ENCODE data around the gene FXYD3.

The FXYD3 gene

DNA sequence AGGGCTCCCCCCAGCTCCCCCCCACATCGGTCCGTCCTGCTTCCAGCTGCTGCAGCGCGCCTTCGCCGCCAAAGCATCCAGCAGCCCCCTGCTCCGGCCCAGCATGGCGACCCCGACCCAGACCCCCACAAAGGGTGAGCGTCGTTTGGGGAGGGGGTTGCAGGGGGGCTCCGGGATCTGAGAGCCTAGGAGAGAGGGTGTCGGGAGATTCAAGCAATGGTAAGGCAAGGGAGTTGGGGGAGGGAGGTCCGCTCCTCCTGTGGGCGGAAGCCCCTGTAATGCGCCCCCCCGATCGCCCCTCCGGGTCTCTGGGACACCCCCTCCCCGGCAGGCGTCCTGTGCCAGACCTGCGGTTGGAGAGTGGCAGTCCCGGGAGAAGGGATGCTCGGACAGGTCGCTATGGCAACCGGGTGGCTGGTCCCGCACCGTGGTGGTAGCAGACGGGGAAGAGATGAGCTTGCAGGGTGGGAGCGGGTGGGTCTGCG lies 27.6 kb downstream of the FXYD3 start, which contains the start of gene FXYD7:
FXYD7 (plus strand) TSS at position 25 of the 485 bp plus-strand sequence; CDS start at position 104, 79 bp downstream.
- Histone ChIP-seq H3K4me1 (ENCODE audit: low read length) (peaks cover 15% of the 10 kb centered on the region), H3K4me3 (ENCODE audit: low read length) (peak within 1 kb of the TSS; percentile 79), H3K79me2 (ENCODE audit: low read length) (no peaks in the 10 kb centered on the region), H3K27me3 (ENCODE audit: low read depth, low read length) (peaks cover 21% of the 10 kb centered on the region), H3K27ac (ENCODE audit: low read length) (no peak within 1 kb of the TSS), H4K20me1 (ENCODE audit: insufficient read depth, low read length) (no peaks in the 10 kb centered on the region), H2AFZ (ENCODE audit: low read depth, low read length) (no peak within 1 kb of the TSS), H3K36me3 (replicated peaks; ENCODE audit: low read depth, low read length) (no peaks in the 10 kb centered on the region), H3K9ac (ENCODE audit: low read length) (peak within 1 kb of the TSS; percentile 58; the same call in 1 of the 2 replicates), H3K9me3 (ENCODE audit: insufficient read depth, low read length) (no peaks in the 10 kb centered on the region), H3K4me2 (ENCODE audit: low read length) (peak within 1 kb of the TSS; percentile 99)
- TF ChIP-seq, protein P1, sequence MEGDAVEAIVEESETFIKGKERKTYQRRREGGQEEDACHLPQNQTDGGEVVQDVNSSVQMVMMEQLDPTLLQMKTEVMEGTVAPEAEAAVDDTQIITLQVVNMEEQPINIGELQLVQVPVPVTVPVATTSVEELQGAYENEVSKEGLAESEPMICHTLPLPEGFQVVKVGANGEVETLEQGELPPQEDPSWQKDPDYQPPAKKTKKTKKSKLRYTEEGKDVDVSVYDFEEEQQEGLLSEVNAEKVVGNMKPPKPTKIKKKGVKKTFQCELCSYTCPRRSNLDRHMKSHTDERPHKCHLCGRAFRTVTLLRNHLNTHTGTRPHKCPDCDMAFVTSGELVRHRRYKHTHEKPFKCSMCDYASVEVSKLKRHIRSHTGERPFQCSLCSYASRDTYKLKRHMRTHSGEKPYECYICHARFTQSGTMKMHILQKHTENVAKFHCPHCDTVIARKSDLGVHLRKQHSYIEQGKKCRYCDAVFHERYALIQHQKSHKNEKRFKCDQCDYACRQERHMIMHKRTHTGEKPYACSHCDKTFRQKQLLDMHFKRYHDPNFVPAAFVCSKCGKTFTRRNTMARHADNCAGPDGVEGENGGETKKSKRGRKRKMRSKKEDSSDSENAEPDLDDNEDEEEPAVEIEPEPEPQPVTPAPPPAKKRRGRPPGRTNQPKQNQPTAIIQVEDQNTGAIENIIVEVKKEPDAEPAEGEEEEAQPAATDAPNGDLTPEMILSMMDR (IDR thresholded peaks at IDR 0.05; ENCODE audit: low read depth, low read length) = no peak
- TF ChIP-seq EZH2phosphoT487 (IDR thresholded peaks at IDR 0.05; ENCODE audit: low read depth) = no peak

DNA sequence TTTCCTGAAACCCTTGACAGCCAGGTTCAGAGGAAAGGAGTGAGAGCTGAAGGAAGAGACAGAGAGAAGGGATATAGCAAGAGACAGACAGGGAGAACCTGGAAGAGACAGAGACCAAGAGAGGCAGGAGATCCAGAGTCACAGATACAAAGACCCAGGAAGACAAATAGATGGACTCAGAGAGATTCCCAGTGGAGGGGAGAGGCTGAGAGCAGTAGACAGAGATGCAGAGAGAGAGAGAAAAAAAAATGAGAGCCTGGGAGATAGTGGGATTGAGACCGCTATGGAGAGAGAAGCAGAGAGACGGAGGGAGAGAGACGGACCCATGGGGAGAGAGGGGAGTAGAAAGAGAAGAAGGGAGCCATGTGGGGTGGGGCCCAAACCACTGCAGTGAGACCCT lies 28.2 kb downstream of the FXYD3 start:
- Histone ChIP-seq H3K9ac (ENCODE audit: low read length) (no peak overlapping the region), H3K79me2 (ENCODE audit: low read length) (no peaks in the 10 kb centered on the region), H3K36me3 (replicated peaks; ENCODE audit: low read depth, low read length) (no peaks in the 10 kb centered on the region), H4K20me1 (ENCODE audit: insufficient read depth, low read length) (no peaks in the 10 kb centered on the region), H3K27me3 (ENCODE audit: low read depth, low read length) (peaks cover 21% of the 10 kb centered on the region), H3K4me2 (ENCODE audit: low read length) (no peak overlapping the region), H2AFZ (ENCODE audit: low read depth, low read length) (no peak overlapping the region), H3K9me3 (ENCODE audit: insufficient read depth, low read length) (no peaks in the 10 kb centered on the region), H3K4me1 (ENCODE audit: low read length) (peaks cover 15% of the 10 kb centered on the region), H3K27ac (ENCODE audit: low read length) (no peak overlapping the region), H3K4me3 (ENCODE audit: low read length) (no peak overlapping the region)
- no peak for TF ChIP-seq EZH2phosphoT487 (IDR thresholded peaks at IDR 0.05; ENCODE audit: low read depth)
- TF ChIP-seq, protein P1 (IDR thresholded peaks at IDR 0.05; ENCODE audit: low read depth, low read length) = no peak

- no peak overlapping the region for H3K4me3 ChIP-seq (ENCODE audit: low read length)
- no peaks in the 10 kb centered on the region for H4K20me1 ChIP-seq (ENCODE audit: insufficient read depth, low read length)
- no peak overlapping the region for H3K9ac ChIP-seq (ENCODE audit: low read length)
- H3K4me1 ChIP-seq (ENCODE audit: low read length) = peaks cover 15% of the 10 kb centered on the region
- no peaks in the 10 kb centered on the region for H3K79me2 ChIP-seq (ENCODE audit: low read length)
- H3K36me3 ChIP-seq (replicated peaks; ENCODE audit: low read depth, low read length) = no peaks in the 10 kb centered on the region
- H2AFZ ChIP-seq (ENCODE audit: low read depth, low read length) = no peak overlapping the region
- no peak overlapping the region for H3K27ac ChIP-seq (ENCODE audit: low read length)
- no peaks in the 10 kb centered on the region for H3K9me3 ChIP-seq (ENCODE audit: insufficient read depth, low read length)
- peaks cover 21% of the 10 kb centered on the region for H3K27me3 ChIP-seq (ENCODE audit: low read depth, low read length)
- no peak overlapping the region for H3K4me2 ChIP-seq (ENCODE audit: low read length)
- TF ChIP-seq, protein P1 (IDR thresholded peaks at IDR 0.05; ENCODE audit: low read depth, low read length) = no peak
- TF ChIP-seq EZH2phosphoT487 (IDR thresholded peaks at IDR 0.05; ENCODE audit: low read depth) = no peak
Measured at GRCh38 chr19:35144259-35144599, 28.6 kb downstream of the FXYD3 start.

GRCh38 chr19:35144600-35145436 lies 29.2 kb downstream of the FXYD3 start:
- TF ChIP-seq EZH2phosphoT487 (IDR thresholded peaks at IDR 0.05; ENCODE audit: low read depth) = no peak
- TF ChIP-seq, protein P1 (IDR thresholded peaks at IDR 0.05; ENCODE audit: low read depth, low read length) = no peak
- Histone ChIP-seq H3K27ac (ENCODE audit: low read length) (no peak overlapping the region), H3K4me1 (ENCODE audit: low read length) (peaks cover 15% of the 10 kb centered on the region), H3K36me3 (replicated peaks; ENCODE audit: low read depth, low read length) (no peaks in the 10 kb centered on the region), H3K79me2 (ENCODE audit: low read length) (no peaks in the 10 kb centered on the region), H3K9me3 (ENCODE audit: insufficient read depth, low read length) (no peaks in the 10 kb centered on the region), H2AFZ (ENCODE audit: low read depth, low read length) (no peak overlapping the region), H3K27me3 (ENCODE audit: low read depth, low read length) (peaks cover 21% of the 10 kb centered on the region), H3K4me3 (ENCODE audit: low read length) (no peak overlapping the region), H3K4me2 (ENCODE audit: low read length) (no peak overlapping the region), H4K20me1 (ENCODE audit: insufficient read depth, low read length) (no peaks in the 10 kb centered on the region), H3K9ac (ENCODE audit: low read length) (no peak overlapping the region)

All from OCI-LY3 (cell line).